Testis (tissue), 3 donors: ENCODE data around the gene HELZ. TPM values are rescaled to one million over a fixed set of nuclear protein-coding genes. Genes with fewer than 3 reads are reported as not detected.

Experiments
- DNase-seq: peaks from one replicate; pipeline ENCODE4 v3.0.0-alpha.2; 2019
- H3K27ac ChIP-seq, 2 donors: fragments of 200-600 bp; sonication (generic); one replicate each; pipeline ENCODE4 v1.5.1; 2019
- H3K27me3 ChIP-seq: fragments of 200-600 bp; sonication (generic); one replicate; pipeline ENCODE4 v1.5.1; 2019
- H3K36me3 ChIP-seq: fragments of 200-600 bp; sonication (generic); one replicate; pipeline ENCODE4 v1.5.1; 2017; ENCODE audit warnings: low read depth; ENCODE audit errors: missing control alignments
- H3K4me1 ChIP-seq: fragments of 200-600 bp; sonication (generic); one replicate; pipeline ENCODE4 v1.5.1; 2019
- H3K4me3 ChIP-seq, 2 donors: fragments of 200-600 bp; sonication (generic); one replicate each; pipeline ENCODE4 v1.5.1; 2017 to 2019
- H3K9me3 ChIP-seq: fragments of 200-600 bp; sonication (generic); one replicate; pipeline ENCODE4 v1.5.1; 2017
- CTCF ChIP-seq, 3 experiments: fragments of 450-650 bp in 2 of 3; fragments of 200-600 bp in 1 of 3; sonication (generic) in 1 of 3; IDR thresholded peaks; one replicate each; pipeline ENCODE4 v1.5.1; 2016 to 2019; ENCODE audit warnings: antibody characterized with exemption in 3 of 3, mild to moderate bottlenecking in 2 of 3, moderate library complexity in 1 of 3
- POLR2A ChIP-seq: fragments of 450-650 bp; IDR thresholded peaks from one replicate; pipeline ENCODE4 v1.6.1; 2017; ENCODE audit warnings: antibody characterized with exemption, mild to moderate bottlenecking, moderate library complexity
- WGBS, 2 donors: methylation state at CpG; one replicate each; pipeline ENCODE4 v1.1.5; 2018; 5-methylcytosine and 5-hydroxymethylcytosine counted together
- intact Hi-C: fragments of 100-400 bp; cut with DNase I; formaldehyde crosslinking; loops from one replicate; pipeline ENCODE4 v1.15.1; 2023; ENCODE audit warnings: low total_unique reads
- polyA plus RNA-seq: library from polyadenylated mRNA; stranded (reverse); fragments of 350-450 nt; fragmentation: Illumina TruSeq; extraction: RNeasy Lipid Tissue Mini Kit (QIAGEN cat#74804); gene quantifications from one replicate; pipeline ENCODE4 v1.2.3, GENCODE V29; 2014; ENCODE audit warnings: low read depth, low replicate concordance; ENCODE audit not compliant: insufficient read depth
- total RNA-seq, 2 donors: library from RNA; depleted of rRNA; stranded (reverse); fragments of >200 nt; gene quantifications; one replicate each; pipeline ENCODE4 v1.2.3, GENCODE V29; 2016

HELZ gene
- total and polyA plus RNA-seq, 3 donors from 2014 or later, result 26.2 to 154 (median 142) TPM

- Histone ChIP-seq H3K9me3 (no peaks in the 10 kb centered on the region), H3K27me3 (no peaks in the 10 kb centered on the region), H3K4me1 (no peaks in the 10 kb centered on the region), H3K27ac (no peak overlapping the region), H3K4me3 (no peak overlapping the region), H3K36me3 (no peaks in the 10 kb centered on the region)
- DNase-seq, result no peak
- intact Hi-C loops, result no loop called here
- TF ChIP-seq POLR2A, result no peak
- no peak for TF ChIP-seq CTCF (IDR thresholded peaks at IDR 0.05)
These were observed 154.7 kb downstream of the HELZ start for GRCh38 chr17:67090341-67090740.

- H3K27me3 ChIP-seq, result no peaks in the 10 kb centered on the region
- H3K4me1 ChIP-seq, result no peaks in the 10 kb centered on the region
- intact Hi-C loops, result no loop called here
- no peaks in the 10 kb centered on the region for H3K9me3 ChIP-seq
- no peak for DNase-seq
- TF ChIP-seq POLR2A (no peak), CTCF (IDR thresholded peaks at IDR 0.05) (no peak)
- 94 to 97% methylated on average over 3 of the region's 3 CpGs for WGBS, 2 donors
- H3K27ac ChIP-seq, result no peak overlapping the region
- H3K36me3 ChIP-seq, result no peaks in the 10 kb centered on the region
- H3K4me3 ChIP-seq, result no peak overlapping the region
These were observed 156.4 kb downstream of the HELZ start for GRCh38 chr17:67088639-67089038.

- 79 to 89% methylated on average over 3 of the region's 3 CpGs for WGBS, 2 donors
- Histone ChIP-seq H3K27ac (no peak overlapping the region), H3K4me1 (no peaks in the 10 kb centered on the region), H3K9me3 (no peaks in the 10 kb centered on the region), H3K36me3 (no peaks in the 10 kb centered on the region), H3K27me3 (no peaks in the 10 kb centered on the region), H3K4me3 (no peak overlapping the region)
- DNase-seq, result no peak
- intact Hi-C loops, result no loop called here
- no peak for TF ChIP-seq CTCF (IDR thresholded peaks at IDR 0.05)
- TF ChIP-seq POLR2A, result no peak
These were observed 159.6 kb downstream of the HELZ start for GRCh38 chr17:67085406-67085805.

- H3K4me1 ChIP-seq, result no peaks in the 10 kb centered on the region
- no peak for TF ChIP-seq CTCF (IDR thresholded peaks at IDR 0.05)
- no peak for TF ChIP-seq POLR2A
- intact Hi-C loops, result no loop called here
- 77 to 91% methylated on average over 1 of the region's 1 CpG for WGBS, 2 donors
- DNase-seq, result no peak
- H3K27me3 ChIP-seq, result no peaks in the 10 kb centered on the region
- H3K4me3 ChIP-seq, result no peak overlapping the region
- no peak overlapping the region for H3K27ac ChIP-seq
- no peaks in the 10 kb centered on the region for H3K9me3 ChIP-seq
- no peaks in the 10 kb centered on the region for H3K36me3 ChIP-seq
These were observed 162.9 kb downstream of the HELZ start for GRCh38 chr17:67082107-67082506.

- Histone ChIP-seq H3K9me3 (no peaks in the 10 kb centered on the region), H3K4me3 (no peak overlapping the region), H3K36me3 (no peaks in the 10 kb centered on the region), H3K4me1 (no peaks in the 10 kb centered on the region), H3K27ac (no peak overlapping the region), H3K27me3 (no peaks in the 10 kb centered on the region)
- 89 to 92% methylated on average over 2 of the region's 2 CpGs for WGBS, 2 donors
- DNase-seq, result no peak
- intact Hi-C loops, result no loop called here
- TF ChIP-seq POLR2A (no peak), CTCF (IDR thresholded peaks at IDR 0.05) (no peak)
These were observed 164.2 kb downstream of the HELZ start for GRCh38 chr17:67080804-67081203.
